GM12878 (cell line): ENCODE results near the gene CLEC16A. TPM values are rescaled to one million over a fixed set of nuclear protein-coding genes. Genes with fewer than 3 reads are reported as not detected.

Experiments
- ATAC-seq: fragments of 200-7000 bp; cut with Tn5 transposase; 3 replicates; pipeline ENCODE4 v1.9.1; 2020; ENCODE audit warnings: mild to moderate bottlenecking, moderate library complexity
- BruUV-seq: library from RNA; stranded (reverse); fragments of 400-500 nt; replicated peaks from 2 replicates; lab custom pipeline; 2021; lab: Mats Ljungman, UMichigan
- CTCF ChIA-PET: fragments of 300-600 bp; sonication (Branson Sonifier 250); formaldehyde crosslinking; extraction: SDS; loops from one replicate; lab custom pipeline; 2021; ENCODE audit warnings: inconsistent platforms; lab: Yijun Ruan, JAX
- POLR2A ChIA-PET: fragments of 350-600 bp; formaldehyde crosslinking; extraction: SDS; loops from one replicate; lab custom pipeline; 2021; ENCODE audit warnings: inconsistent platforms; lab: Charles Lee
- RAD21 ChIA-PET: fragments of 300-600 bp; sonication (Branson Sonifier 250); formaldehyde crosslinking; loops from one replicate; lab custom pipeline; 2023; ENCODE audit warnings: antibody characterized with exemption; ENCODE audit not compliant: unreplicated experiment; lab: Charles Lee
- SMC1A ChIA-PET: fragments of 300-600 bp; sonication (Branson Sonifier 250); formaldehyde crosslinking; loops from one replicate; lab custom pipeline; 2023; ENCODE audit not compliant: unreplicated experiment, uncharacterized antibody; lab: Charles Lee
- DNase-seq: peaks from one replicate; pipeline ENCODE4 v3.0.0-alpha.2; 2011; ENCODE audit warnings: low read depth, low spot score
- FAIRE-seq: peaks from 3 replicates; lab custom pipeline; 2011; peaks lifted over from hg19 to GRCh38; lab: Jason Lieb, UNC
- H2AFZ ChIP-seq: 2 replicates; pipeline ENCODE4 v1.6.0; 2011; ENCODE audit warnings: low read depth, low read length, control low read depth; ENCODE audit not compliant: control insufficient read depth
- H3K27ac ChIP-seq: 2 replicates; pipeline ENCODE4 v1.5.1; 2011; ENCODE audit warnings: control low read depth; ENCODE audit not compliant: control insufficient read depth, insufficient read depth
- H3K27me3 ChIP-seq, 2 experiments: replicated peaks in 1 of 2; 2 replicates each; pipeline versions ENCODE4 v1.6.0 to v1.6.1; 2011; ENCODE audit warnings: low read length in 1 of 2; ENCODE audit not compliant: control insufficient read depth in 2 of 2, insufficient read depth in 2 of 2
- H3K36me3 ChIP-seq, 2 experiments: 2 replicates each; pipeline ENCODE4 v1.5.1; 2011; ENCODE audit warnings: low read length in 1 of 2; ENCODE audit not compliant: control insufficient read depth in 2 of 2, insufficient read depth in 2 of 2
- H3K4me1 ChIP-seq: 2 replicates; pipeline ENCODE4 v1.6.1; 2011; ENCODE audit warnings: mild to moderate bottlenecking, low read length, moderate library complexity, mixed read lengths; ENCODE audit not compliant: control insufficient read depth, insufficient read depth
- H3K4me2 ChIP-seq: 2 replicates; pipeline ENCODE4 v1.6.0; 2011; ENCODE audit warnings: control low read depth; ENCODE audit not compliant: control insufficient read depth, insufficient read depth
- H3K4me3 ChIP-seq: fragments of 200-600 bp; sonication (generic); 2 replicates; pipeline ENCODE4 v1.5.1; 2016
- H3K79me2 ChIP-seq: 2 replicates; pipeline ENCODE4 v1.6.0; 2011; ENCODE audit warnings: low read length; ENCODE audit not compliant: control insufficient read depth, insufficient read depth
- H3K9ac ChIP-seq: 2 replicates; pipeline ENCODE4 v1.8.0; 2011; ENCODE audit warnings: low read length, control low read depth, mixed read lengths; ENCODE audit not compliant: control insufficient read depth, insufficient read depth
- H3K9me3 ChIP-seq: replicated peaks from 3 replicates; pipeline ENCODE4 v1.5.1; 2011; ENCODE audit warnings: mild to moderate bottlenecking, low read length; ENCODE audit not compliant: control insufficient read depth, insufficient read depth
- H4K20me1 ChIP-seq: 2 replicates; pipeline ENCODE4 v1.6.0; 2011; ENCODE audit not compliant: control insufficient read depth, insufficient read depth
- CBFB ChIP-seq: IDR thresholded peaks from 2 replicates; pipeline ENCODE4 v1.6.1; 2016; ENCODE audit warnings: antibody characterized with exemption, low read depth
- CBX5 ChIP-seq: sonication (generic); IDR thresholded peaks from 2 replicates; pipeline ENCODE4 v1.6.1; 2016; ENCODE audit warnings: low read depth, moderate library complexity, mild to moderate bottlenecking, inconsistent platforms
- CEBPB ChIP-seq, 2 experiments: fragments of 150-350 bp in 1 of 2; IDR thresholded peaks; 2 replicates each; pipeline ENCODE4 v1.6.1; 2012 to 2014; ENCODE audit warnings: low read depth in 2 of 2, low read length in 2 of 2, borderline replicate concordance in 1 of 2, inconsistent platforms in 1 of 2
- FOXM1 ChIP-seq: IDR thresholded peaks from 2 replicates; pipeline ENCODE4 v1.6.1; 2012; ENCODE audit warnings: low read depth, mild to moderate bottlenecking, inconsistent platforms, low read length, moderate library complexity
- JUND ChIP-seq: IDR thresholded peaks from 2 replicates; pipeline ENCODE4 v1.6.1; 2012; ENCODE audit warnings: low read depth, mild to moderate bottlenecking, low read length, improper control_type of control experiment, moderate library complexity
- KLF5 ChIP-seq: fragments of 450-650 bp; IDR thresholded peaks from 2 replicates; pipeline ENCODE4 v1.6.1; 2014; ENCODE audit warnings: mild to moderate bottlenecking; ENCODE audit not compliant: partially characterized antibody
- MEF2B ChIP-seq: fragments of 450-650 bp; IDR thresholded peaks from 2 replicates; pipeline ENCODE4 v1.6.1; 2018; ENCODE audit warnings: mild to moderate bottlenecking, moderate library complexity; ENCODE audit not compliant: partially characterized antibody, poor library complexity, severe bottlenecking
- NKRF ChIP-seq: fragments of 450-650 bp; conservative IDR thresholded peaks from 2 replicates; pipeline ENCODE4 v1.6.1; 2017; ENCODE audit warnings: mild to moderate bottlenecking, moderate library complexity
- RCOR1 ChIP-seq: conservative IDR thresholded peaks from 2 replicates; pipeline ENCODE4 v1.6.1; 2012; ENCODE audit warnings: low read depth, low read length, improper control_type of control experiment
- SIX5 ChIP-seq: IDR thresholded peaks from 2 replicates; pipeline ENCODE4 v1.6.1; 2011; ENCODE audit warnings: mild to moderate bottlenecking, low read depth, low read length, moderate library complexity; ENCODE audit not compliant: severe bottlenecking
- SUPT20H ChIP-seq: IDR thresholded peaks from 2 replicates; pipeline ENCODE4 v1.6.1; 2011; ENCODE audit warnings: low read depth, mild to moderate bottlenecking, low read length, moderate library complexity, borderline replicate concordance; ENCODE audit not compliant: control insufficient read depth
- TAF1 ChIP-seq: IDR thresholded peaks from 2 replicates; pipeline ENCODE4 v1.6.1; 2011; ENCODE audit warnings: mild to moderate bottlenecking, low read depth, low read length, borderline replicate concordance
- ZNF274 ChIP-seq: IDR thresholded peaks from one replicate; pipeline ENCODE4 v1.8.0; 2011; ENCODE audit not compliant: insufficient read length, insufficient read depth
- WGBS: methylation state at CpG from one replicate; pipeline ENCODE4 v1.1.6; 2016; ENCODE audit warnings: low lambda C conversion rate; ENCODE audit not compliant: insufficient replicate concordance, insufficient coverage; ENCODE audit errors: missing lambda C conversion rate; 5-methylcytosine and 5-hydroxymethylcytosine counted together
- in situ Hi-C: fragments of 300-500 bp; cut with MboI; formaldehyde crosslinking; loops from 9 replicates; pipeline ENCODE4 v1.14.3; 2018; ENCODE audit warnings: mixed read lengths
- intact Hi-C: fragments of 100-400 bp; cut with micrococcal nuclease; formaldehyde crosslinking; loops from one replicate; pipeline ENCODE4 v1.14.2; 2022; ENCODE audit not compliant: unreplicated experiment
- polyA plus RNA-seq, 11 experiments: library from polyadenylated mRNA; depleted of rRNA in 4 of 11; unstranded in 6 of 11; stranded (reverse) in 5 of 11; fragments of >200 nt; fragmentation: Nextera tagmentation in 4 of 11; fragmentation: Illumina TruSeq in 1 of 11; extraction: Ambion mirVana in 4 of 11; extraction: Trizol in 1 of 11; gene quantifications; 1 replicate in 1 of 11; 2 replicates in 10 of 11; pipeline versions ENCODE4 v1.2.1 to v1.2.3, GENCODE V29; 2011 to 2016; ENCODE audit warnings: inconsistent platforms in 2 of 11, missing spikeins in 2 of 11, low read depth in 1 of 11
- total RNA-seq, 4 experiments: library from RNA; depleted of rRNA in 3 of 4; stranded (reverse); fragments of >200 nt in 3 of 4; fragmentation: Illumina TruSeq in 1 of 4; extraction: Trizol in 1 of 4; gene quantifications; 2 replicates each; pipeline versions ENCODE4 v1.2.1 to v1.2.3, GENCODE V29; 2013 to 2021
- TF ChIP-seq, protein P1 (sequence below): fragments of 450-650 bp; IDR thresholded peaks from 2 replicates; pipeline ENCODE4 v1.6.1; 2017; ENCODE audit warnings: mild to moderate bottlenecking, moderate library complexity
- TF ChIP-seq, protein P2 (sequence below): fragments of 450-650 bp; IDR thresholded peaks from 2 replicates; pipeline ENCODE4 v1.6.1; 2017; ENCODE audit warnings: antibody characterized with exemption, mild to moderate bottlenecking, moderate library complexity

CLEC16A gene
- total and polyA plus RNA-seq, 10 of the 15 experiments (the other 5 are each of a cell fraction or from before 2014, with no cell fraction given) = 1.5 to 28.8 (median 19.2) TPM

GRCh38 chr16:11167581-11167980, 223.2 kb downstream of the CLEC16A start:
- CTCF ChIA-PET = no interaction called here
- H3K79me2 ChIP-seq = no peaks in the 10 kb centered on the region
- no peak for FAIRE-seq
- intact Hi-C loops = no loop called here
- no peak overlapping the region for H3K9ac ChIP-seq
- ATAC-seq = no peak
- no TSS peak for BruUV-seq
- H3K9me3 ChIP-seq = no peaks in the 10 kb centered on the region
- no peaks in the 10 kb centered on the region for H4K20me1 ChIP-seq
- H3K27me3 ChIP-seq = no peaks in the 10 kb centered on the region; a peak in 1 of 4 replicates
- no peak for DNase-seq
- RAD21 ChIA-PET = interaction anchor here (0.5 kb wide), 1 partner anchor 90 kb away, joined by 3 read pairs; no protein-coding TSS in a partner anchor
- H3K27ac ChIP-seq = no peak overlapping the region
- 100% methylated on average over 6 of the region's 6 CpGs for WGBS
- POLR2A ChIA-PET = no interaction called here
- H3K4me3 ChIP-seq = no peak overlapping the region
- no peak overlapping the region for H2AFZ ChIP-seq
- H3K36me3 ChIP-seq = peaks cover 0 to 8% of the 10 kb centered on the region in 2 experiments; a peak in 3 of 4 replicates
- H3K4me1 ChIP-seq = peaks cover 8% of the 10 kb centered on the region
- no peak overlapping the region for H3K4me2 ChIP-seq
- SMC1A ChIA-PET = interaction anchor here (1.3 kb wide), 1 partner anchor 13 kb away, joined by 5 read pairs; no protein-coding TSS in a partner anchor
- in situ Hi-C loops = no loop called here
- TF ChIP-seq MEF2B (no peak), NKRF (no peak), KLF5 (no peak), SUPT20H (no peak), FOXM1 (no peak), ZNF274 (no peak), RCOR1 (no peak), SIX5 (no peak), CEBPB (IDR thresholded peaks at IDR 0.05; ENCODE audit: borderline replicate concordance in 1 of 2, low read depth in 2 of 2, low read length in 2 of 2) (no peak), TAF1 (no peak), CBX5 (no peak), CBFB (no peak), JUND (no peak)
- TF ChIP-seq, protein P1, sequence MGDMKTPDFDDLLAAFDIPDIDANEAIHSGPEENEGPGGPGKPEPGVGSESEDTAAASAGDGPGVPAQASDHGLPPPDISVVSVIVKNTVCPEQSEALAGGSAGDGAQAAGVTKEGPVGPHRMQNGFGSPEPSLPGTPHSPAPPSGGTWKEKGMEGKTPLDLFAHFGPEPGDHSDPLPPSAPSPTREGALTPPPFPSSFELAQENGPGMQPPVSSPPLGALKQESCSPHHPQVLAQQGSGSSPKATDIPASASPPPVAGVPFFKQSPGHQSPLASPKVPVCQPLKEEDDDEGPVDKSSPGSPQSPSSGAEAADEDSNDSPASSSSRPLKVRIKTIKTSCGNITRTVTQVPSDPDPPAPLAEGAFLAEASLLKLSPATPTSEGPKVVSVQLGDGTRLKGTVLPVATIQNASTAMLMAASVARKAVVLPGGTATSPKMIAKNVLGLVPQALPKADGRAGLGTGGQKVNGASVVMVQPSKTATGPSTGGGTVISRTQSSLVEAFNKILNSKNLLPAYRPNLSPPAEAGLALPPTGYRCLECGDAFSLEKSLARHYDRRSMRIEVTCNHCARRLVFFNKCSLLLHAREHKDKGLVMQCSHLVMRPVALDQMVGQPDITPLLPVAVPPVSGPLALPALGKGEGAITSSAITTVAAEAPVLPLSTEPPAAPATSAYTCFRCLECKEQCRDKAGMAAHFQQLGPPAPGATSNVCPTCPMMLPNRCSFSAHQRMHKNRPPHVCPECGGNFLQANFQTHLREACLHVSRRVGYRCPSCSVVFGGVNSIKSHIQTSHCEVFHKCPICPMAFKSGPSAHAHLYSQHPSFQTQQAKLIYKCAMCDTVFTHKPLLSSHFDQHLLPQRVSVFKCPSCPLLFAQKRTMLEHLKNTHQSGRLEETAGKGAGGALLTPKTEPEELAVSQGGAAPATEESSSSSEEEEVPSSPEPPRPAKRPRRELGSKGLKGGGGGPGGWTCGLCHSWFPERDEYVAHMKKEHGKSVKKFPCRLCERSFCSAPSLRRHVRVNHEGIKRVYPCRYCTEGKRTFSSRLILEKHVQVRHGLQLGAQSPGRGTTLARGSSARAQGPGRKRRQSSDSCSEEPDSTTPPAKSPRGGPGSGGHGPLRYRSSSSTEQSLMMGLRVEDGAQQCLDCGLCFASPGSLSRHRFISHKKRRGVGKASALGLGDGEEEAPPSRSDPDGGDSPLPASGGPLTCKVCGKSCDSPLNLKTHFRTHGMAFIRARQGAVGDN = no peak
- TF ChIP-seq, protein P2, sequence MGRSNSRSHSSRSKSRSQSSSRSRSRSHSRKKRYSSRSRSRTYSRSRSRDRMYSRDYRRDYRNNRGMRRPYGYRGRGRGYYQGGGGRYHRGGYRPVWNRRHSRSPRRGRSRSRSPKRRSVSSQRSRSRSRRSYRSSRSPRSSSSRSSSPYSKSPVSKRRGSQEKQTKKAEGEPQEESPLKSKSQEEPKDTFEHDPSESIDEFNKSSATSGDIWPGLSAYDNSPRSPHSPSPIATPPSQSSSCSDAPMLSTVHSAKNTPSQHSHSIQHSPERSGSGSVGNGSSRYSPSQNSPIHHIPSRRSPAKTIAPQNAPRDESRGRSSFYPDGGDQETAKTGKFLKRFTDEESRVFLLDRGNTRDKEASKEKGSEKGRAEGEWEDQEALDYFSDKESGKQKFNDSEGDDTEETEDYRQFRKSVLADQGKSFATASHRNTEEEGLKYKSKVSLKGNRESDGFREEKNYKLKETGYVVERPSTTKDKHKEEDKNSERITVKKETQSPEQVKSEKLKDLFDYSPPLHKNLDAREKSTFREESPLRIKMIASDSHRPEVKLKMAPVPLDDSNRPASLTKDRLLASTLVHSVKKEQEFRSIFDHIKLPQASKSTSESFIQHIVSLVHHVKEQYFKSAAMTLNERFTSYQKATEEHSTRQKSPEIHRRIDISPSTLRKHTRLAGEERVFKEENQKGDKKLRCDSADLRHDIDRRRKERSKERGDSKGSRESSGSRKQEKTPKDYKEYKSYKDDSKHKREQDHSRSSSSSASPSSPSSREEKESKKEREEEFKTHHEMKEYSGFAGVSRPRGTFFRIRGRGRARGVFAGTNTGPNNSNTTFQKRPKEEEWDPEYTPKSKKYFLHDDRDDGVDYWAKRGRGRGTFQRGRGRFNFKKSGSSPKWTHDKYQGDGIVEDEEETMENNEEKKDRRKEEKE = no peak
